Left renal cortex interstitium (tissue), 4 donors: ENCODE results near the gene SCCPDH. TPM values are rescaled to one million over a fixed set of nuclear protein-coding genes. Genes with fewer than 3 reads are reported as not detected.
"Not testable (repeated sequence)": the region's sequence is repeated elsewhere in the genome, so short reads cannot be mapped to it uniquely, and the experiment has no call there.

Experiments
- DNase-seq, 4 donors: peaks; one replicate each; pipeline ENCODE4 v3.0.0-alpha.2; 2013; ENCODE audit warnings: low read depth in 4 of 4, low spot score in 2 of 4, missing footprints in 1 of 4
- polyA plus RNA-seq, 4 donors: library from polyadenylated mRNA; unstranded; fragments of 120-200 nt; gene quantifications; one replicate each; pipeline ENCODE4 v1.2.1, GENCODE V29; 2013; ENCODE audit not compliant: insufficient read length in 4 of 4

SCCPDH gene
- 10 to 100 TPM; 49.3 to 63.4 (median 54.9) TPM for polyA plus RNA-seq

GRCh38 chr1:246724016-246724730, at the start of gene SCCPDH:
Gene SCCPDH (plus strand): TSS chr1:246724409. CDS start chr1:246724423, 14 bp downstream.
- peak in 3 of 4 donors; percentile 51 to 76 (median 68) for DNase-seq

GRCh38 chr1:246677842-246678241, 46.4 kb upstream of the SCCPDH start:
- DNase-seq: no peak

GRCh38 chr1:246678816-246679793, 45.1 kb upstream of the SCCPDH start:
- DNase-seq: no peak

GRCh38 chr1:246679794-246680177, 44.4 kb upstream of the SCCPDH start:
- no peak for DNase-seq

- DNase-seq: no peak
Measured at GRCh38 chr1:246680190-246680589, 44.0 kb upstream of the SCCPDH start.

- DNase-seq: no peak
Measured at GRCh38 chr1:246680696-246681130, 43.5 kb upstream of the SCCPDH start.

GRCh38 chr1:246681900-246682895, 42.0 kb upstream of the SCCPDH start:
- no peak for DNase-seq

GRCh38 chr1:246683521-246683920, 40.7 kb upstream of the SCCPDH start:
- DNase-seq: no peak

- no peak for DNase-seq
Measured at GRCh38 chr1:246687002-246687401, 37.2 kb upstream of the SCCPDH start.

GRCh38 chr1:246689409-246690008, 34.7 kb upstream of the SCCPDH start:
- no peak for DNase-seq

- DNase-seq: no peak
Measured at GRCh38 chr1:246690100-246690499, 34.1 kb upstream of the SCCPDH start.

- no peak for DNase-seq
Measured at GRCh38 chr1:246691622-246692495, 32.4 kb upstream of the SCCPDH start.

GRCh38 chr1:246694213-246694895, 29.9 kb upstream of the SCCPDH start:
- not testable (repeated sequence) for DNase-seq

- DNase-seq: no peak
Measured at GRCh38 chr1:246695136-246695535, 29.1 kb upstream of the SCCPDH start.

GRCh38 chr1:246695666-246696065, 28.5 kb upstream of the SCCPDH start:
- no peak for DNase-seq

- no peak for DNase-seq
Measured at GRCh38 chr1:246698466-246699094, 25.6 kb upstream of the SCCPDH start.

GRCh38 chr1:246699095-246699735, 25.0 kb upstream of the SCCPDH start:
- peak in 2 of 4 donors; percentile 64 to 69 for DNase-seq
